ENCODE results near the gene SIGLEC12.

The SIGLEC12 gene

DNA sequence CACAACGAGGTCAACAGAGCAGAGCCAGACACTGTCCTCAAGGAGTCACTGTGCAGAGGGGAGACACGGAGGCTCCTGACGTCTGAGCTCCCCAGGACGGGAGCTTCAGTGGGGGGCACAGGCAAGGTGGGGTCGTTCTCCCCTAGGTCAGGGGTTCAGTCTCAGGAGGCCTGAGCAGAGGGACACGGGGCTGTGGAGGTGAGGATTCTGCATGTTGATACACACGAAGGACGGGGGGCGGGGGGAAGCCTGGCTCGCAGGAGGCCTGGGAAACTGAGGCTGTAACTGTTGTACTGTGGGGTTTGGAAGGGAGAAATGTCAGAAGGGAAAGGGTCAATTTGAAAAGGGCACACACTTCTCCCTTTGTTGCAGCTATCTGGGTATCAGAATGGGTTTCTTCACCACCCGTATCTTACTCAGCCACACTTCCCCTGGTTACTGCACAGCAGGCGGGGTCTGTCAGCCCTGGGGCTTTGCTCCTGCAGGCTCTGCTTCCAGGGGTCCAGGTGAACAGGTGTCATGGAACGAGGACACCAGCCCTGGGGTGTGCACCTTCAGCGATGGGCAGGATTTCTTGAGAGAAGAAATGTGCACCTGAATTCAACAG, 42.6 kb downstream of the SIGLEC12 start:
- Histone ChIP-seq H2AFZ (ENCODE audit: low read length) (no peak overlapping the region), H3K4me3 (ENCODE audit: low read length) (no peak overlapping the region), H4K20me1 (ENCODE audit: insufficient read depth, low read length) (no peaks in the 10 kb centered on the region), H3F3A (ENCODE audit: insufficient read depth, low read length) (no peaks in the 10 kb centered on the region), H3K4me1 (ENCODE audit: low read length) (no peaks in the 10 kb centered on the region), H3K79me2 (ENCODE audit: low read length) (no peaks in the 10 kb centered on the region), H3K27ac (ENCODE audit: low read length) (no peak overlapping the region), H3K9me3 (replicated peaks; ENCODE audit: insufficient read depth, low read length) (no peaks in the 10 kb centered on the region), H3K9ac (ENCODE audit: low read length) (no peak overlapping the region), H3K36me3 (replicated peaks; ENCODE audit: insufficient read depth, low read length) (no peaks in the 10 kb centered on the region), H3K4me2 (ENCODE audit: low read depth, low read length) (no peak overlapping the region), H3K9me2 (replicated peaks; ENCODE audit: insufficient read depth, low read length) (no peaks in the 10 kb centered on the region), H3K27me3 (replicated peaks; ENCODE audit: insufficient read depth, low read length) (no peaks in the 10 kb centered on the region)
- no peak for DNase-seq
- no peak for TF ChIP-seq CTCF (IDR thresholded peaks at IDR 0.05; ENCODE audit: low read length)
- TF ChIP-seq EZH2phosphoT487 (IDR thresholded peaks at IDR 0.05; ENCODE audit: low read length), result no peak
- TF ChIP-seq EZH2 (optimal IDR thresholded peaks at IDR 0.05; ENCODE audit: low read depth, low read length), result no peak

- Histone ChIP-seq H2AFZ (ENCODE audit: low read length) (no peak within 1 kb of the TSS), H3K36me3 (replicated peaks; ENCODE audit: insufficient read depth, low read length) (no peaks in the 10 kb centered on the region), H3K27me3 (replicated peaks; ENCODE audit: insufficient read depth, low read length) (no peaks in the 10 kb centered on the region), H3K9me2 (replicated peaks; ENCODE audit: insufficient read depth, low read length) (no peaks in the 10 kb centered on the region), H3K27ac (ENCODE audit: low read length) (no peak within 1 kb of the TSS), H3K79me2 (ENCODE audit: low read length) (no peaks in the 10 kb centered on the region), H3K4me2 (ENCODE audit: low read depth, low read length) (no peak within 1 kb of the TSS), H3K9me3 (replicated peaks; ENCODE audit: insufficient read depth, low read length) (no peaks in the 10 kb centered on the region), H3K9ac (ENCODE audit: low read length) (no peak within 1 kb of the TSS), H3K4me3 (ENCODE audit: low read length) (no peak within 1 kb of the TSS), H4K20me1 (ENCODE audit: insufficient read depth, low read length) (no peaks in the 10 kb centered on the region), H3F3A (ENCODE audit: insufficient read depth, low read length) (no peaks in the 10 kb centered on the region), H3K4me1 (ENCODE audit: low read length) (no peaks in the 10 kb centered on the region)
- no peak for TF ChIP-seq EZH2 (optimal IDR thresholded peaks at IDR 0.05; ENCODE audit: low read depth, low read length)
- no peak for TF ChIP-seq CTCF (IDR thresholded peaks at IDR 0.05; ENCODE audit: low read length)
- TF ChIP-seq EZH2phosphoT487 (IDR thresholded peaks at IDR 0.05; ENCODE audit: low read length), result no peak
- DNase-seq, result no peak
Measured at GRCh38 chr19:51458051-51458645, 43.5 kb downstream of the SIGLEC12 start, which contains the start of gene SIGLEC8. Gene SIGLEC8 (minus strand): TSS chr19:51458454. CDS start chr19:51458387, 67 bp downstream.

- H3K9me3 ChIP-seq (replicated peaks; ENCODE audit: insufficient read depth, low read length), result no peaks in the 10 kb centered on the region
- no peak overlapping the region for H3K4me2 ChIP-seq (ENCODE audit: low read depth, low read length)
- H3K27ac ChIP-seq (ENCODE audit: low read length), result no peak overlapping the region
- no peak for DNase-seq
- no peak overlapping the region for H3K4me3 ChIP-seq (ENCODE audit: low read length)
- H3F3A ChIP-seq (ENCODE audit: insufficient read depth, low read length), result no peaks in the 10 kb centered on the region
- H3K79me2 ChIP-seq (ENCODE audit: low read length), result no peaks in the 10 kb centered on the region
- H3K36me3 ChIP-seq (replicated peaks; ENCODE audit: insufficient read depth, low read length), result no peaks in the 10 kb centered on the region
- H2AFZ ChIP-seq (ENCODE audit: low read length), result no peak overlapping the region
- TF ChIP-seq EZH2phosphoT487 (IDR thresholded peaks at IDR 0.05; ENCODE audit: low read length) (no peak), EZH2 (optimal IDR thresholded peaks at IDR 0.05; ENCODE audit: low read depth, low read length) (no peak), CTCF (IDR thresholded peaks at IDR 0.05; ENCODE audit: low read length) (no peak)
- H4K20me1 ChIP-seq (ENCODE audit: insufficient read depth, low read length), result no peaks in the 10 kb centered on the region
- H3K27me3 ChIP-seq (replicated peaks; ENCODE audit: insufficient read depth, low read length), result no peaks in the 10 kb centered on the region
- no peaks in the 10 kb centered on the region for H3K4me1 ChIP-seq (ENCODE audit: low read length)
- H3K9me2 ChIP-seq (replicated peaks; ENCODE audit: insufficient read depth, low read length), result no peaks in the 10 kb centered on the region
- no peak overlapping the region for H3K9ac ChIP-seq (ENCODE audit: low read length)
Measured at GRCh38 chr19:51457351-51458013, 44.1 kb downstream of the SIGLEC12 start.

Measured in MM.1S (cell line).